Activated CD4-positive, alpha-beta T cell treated with anti-CD3 and anti-CD28 coated beads, Interleukin-2, Interleukin-6, amounts not matched to agents 100 ng/mL and 50 ng/mL, durations not matched to agents 16 hours and 8 hours (primary cell): Measurements from ENCODE around the gene TMEM138.
"Not testable (repeated sequence)": the region's sequence is repeated elsewhere in the genome, so short reads cannot be mapped to it uniquely, and the experiment has no call there.

Experiments used
- DNase-seq: peaks from one replicate; pipeline ENCODE4 v3.0.0-alpha.2; 2020

Gene TMEM138

DNA sequence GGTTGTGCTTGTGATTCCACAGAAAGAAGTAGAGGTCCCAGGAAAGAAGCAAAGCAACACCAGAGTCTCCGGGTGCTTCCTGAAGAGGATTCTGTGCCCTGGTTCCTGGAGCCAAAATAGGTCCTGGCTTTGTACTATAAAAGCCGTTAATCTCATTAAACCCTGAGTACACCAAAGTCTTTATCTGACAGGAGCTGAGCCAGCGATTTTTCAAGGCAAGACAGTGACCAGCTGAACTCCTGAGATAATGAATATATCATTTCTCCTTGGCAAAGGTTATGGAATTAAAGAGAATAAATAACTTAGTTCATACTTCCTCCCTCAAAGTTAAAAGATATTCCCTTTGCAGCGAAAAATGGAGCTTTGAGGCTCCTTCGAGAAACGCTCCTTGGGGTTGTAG, 5.2 kb downstream of the TMEM138 start:
- DNase-seq: no peak

DNA sequence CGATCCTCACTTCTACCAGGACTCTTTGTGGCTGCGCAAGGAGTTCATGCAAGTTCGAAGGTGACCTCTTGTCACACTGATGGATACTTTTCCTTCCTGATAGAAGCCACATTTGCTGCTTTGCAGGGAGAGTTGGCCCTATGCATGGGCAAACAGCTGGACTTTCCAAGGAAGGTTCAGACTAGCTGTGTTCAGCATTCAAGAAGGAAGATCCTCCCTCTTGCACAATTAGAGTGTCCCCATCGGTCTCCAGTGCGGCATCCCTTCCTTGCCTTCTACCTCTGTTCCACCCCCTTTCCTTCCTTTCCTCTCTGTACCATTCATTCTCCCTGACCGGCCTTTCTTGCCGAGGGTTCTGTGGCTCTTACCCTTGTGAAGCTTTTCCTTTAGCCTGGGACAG, 6.5 kb downstream of the TMEM138 start:
- no peak for DNase-seq

DNA sequence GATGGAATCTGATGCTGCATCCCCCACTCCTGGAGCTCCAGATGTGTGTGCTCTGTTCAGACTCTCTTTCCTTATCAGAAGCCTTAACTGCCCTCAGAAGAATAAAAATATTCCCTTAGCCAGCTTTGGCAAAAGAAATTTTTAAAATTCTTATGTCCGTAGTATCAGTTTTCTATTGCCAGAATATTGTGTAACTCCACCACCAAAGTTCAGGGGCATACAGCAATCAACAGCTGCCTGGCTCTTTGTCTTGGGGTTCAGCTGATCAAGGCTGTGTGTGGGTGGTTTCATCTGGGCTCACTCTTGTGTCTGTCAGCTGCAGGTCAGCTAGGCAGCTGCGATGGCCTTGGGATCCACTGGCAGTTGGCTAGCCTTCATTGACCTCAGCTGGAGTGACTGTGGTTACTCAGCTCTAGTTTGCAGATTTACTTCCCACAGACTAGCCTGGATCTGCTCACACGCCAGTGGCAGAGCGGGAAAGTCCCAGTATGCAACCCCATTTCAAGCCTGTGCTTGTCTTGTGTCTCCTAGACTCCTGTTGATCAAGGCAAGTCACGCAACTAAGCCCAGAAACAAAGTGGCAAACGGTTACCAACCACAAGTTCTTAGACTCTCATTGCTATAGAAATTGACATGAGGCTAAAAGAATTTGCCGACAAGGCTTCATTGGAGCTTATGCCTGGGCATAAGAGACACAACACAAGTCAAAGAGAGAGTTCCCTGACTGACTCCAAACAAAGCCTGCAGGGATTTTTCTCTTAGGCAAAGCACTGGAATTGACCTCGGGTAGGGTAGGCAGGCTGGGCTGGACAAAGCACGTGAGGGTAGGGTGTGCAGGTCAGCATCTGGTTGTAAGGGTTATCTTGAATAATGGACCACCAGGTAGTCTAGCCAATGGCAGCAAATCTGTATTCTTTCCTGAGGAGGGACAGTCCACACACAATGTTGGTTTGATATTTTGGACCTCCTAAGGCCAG, 7.5 kb downstream of the TMEM138 start:
- no peak for DNase-seq

DNA sequence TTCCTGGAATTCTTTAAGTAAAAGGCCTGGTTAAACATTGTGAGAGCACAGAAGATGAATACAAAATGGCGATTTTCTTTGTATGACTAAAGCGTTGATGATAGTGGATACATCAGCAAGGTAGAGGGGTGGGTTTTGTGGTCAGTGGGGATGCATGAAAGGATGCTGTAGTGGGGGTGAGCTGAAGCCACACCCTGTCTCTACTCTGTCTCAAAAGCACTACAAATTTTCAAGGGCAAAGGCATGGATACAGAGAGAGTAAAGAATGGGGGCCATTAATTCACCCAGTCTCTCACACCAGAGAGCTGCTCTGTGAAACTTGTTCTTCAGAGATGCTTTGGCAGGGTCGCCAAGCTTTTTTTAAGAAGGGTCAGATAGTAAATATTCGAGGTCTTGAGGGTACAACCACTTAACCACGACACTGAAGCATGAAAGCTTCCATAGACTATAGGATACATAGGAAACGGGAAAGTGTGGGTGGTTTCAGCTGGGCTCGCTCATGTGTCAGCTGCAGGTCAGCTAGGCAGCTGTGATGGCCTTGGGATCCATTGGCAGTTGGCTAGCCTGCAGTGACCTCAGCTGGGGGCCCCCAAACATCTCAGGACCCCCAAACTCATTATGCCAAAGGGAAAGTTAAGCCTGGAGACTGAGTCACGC, 8.3 kb downstream of the TMEM138 start:
- DNase-seq: no peak

DNA sequence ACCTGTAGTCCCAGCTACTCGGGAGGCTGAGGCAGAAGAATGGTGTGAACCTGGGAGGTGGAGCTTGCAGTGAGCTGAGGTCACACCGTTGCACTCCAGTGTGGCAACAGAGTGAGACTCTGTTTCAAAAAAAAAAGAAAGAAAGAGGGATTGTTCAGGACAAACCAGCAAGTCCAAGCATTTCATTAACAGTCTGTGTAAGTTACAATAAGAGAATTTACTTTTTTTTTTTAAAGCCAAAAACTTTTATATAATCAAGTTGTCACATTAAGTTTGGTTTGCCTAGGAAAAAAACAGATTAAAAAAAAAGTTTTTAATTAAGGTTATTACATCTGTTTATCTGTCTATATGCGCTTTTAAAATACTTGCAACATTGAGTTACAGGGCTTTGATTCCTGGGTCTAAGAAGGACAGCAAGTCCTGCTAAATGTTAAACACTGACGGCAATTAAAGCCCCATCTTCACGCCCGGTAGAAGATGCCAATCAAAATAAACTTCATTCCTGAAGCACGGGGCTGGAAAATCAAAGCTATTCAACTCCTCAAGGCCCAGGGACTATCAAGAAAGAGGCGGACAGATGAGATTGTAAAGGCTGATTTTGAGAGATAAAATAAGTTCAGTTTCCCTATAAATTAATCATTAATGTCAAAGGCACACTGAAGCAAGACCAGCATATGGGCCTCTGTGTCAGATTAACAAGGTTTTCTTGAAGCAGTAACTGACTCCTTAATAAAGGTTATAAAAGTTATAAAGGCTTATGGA, 10.7 kb downstream of the TMEM138 start:
- DNase-seq: no peak

DNA sequence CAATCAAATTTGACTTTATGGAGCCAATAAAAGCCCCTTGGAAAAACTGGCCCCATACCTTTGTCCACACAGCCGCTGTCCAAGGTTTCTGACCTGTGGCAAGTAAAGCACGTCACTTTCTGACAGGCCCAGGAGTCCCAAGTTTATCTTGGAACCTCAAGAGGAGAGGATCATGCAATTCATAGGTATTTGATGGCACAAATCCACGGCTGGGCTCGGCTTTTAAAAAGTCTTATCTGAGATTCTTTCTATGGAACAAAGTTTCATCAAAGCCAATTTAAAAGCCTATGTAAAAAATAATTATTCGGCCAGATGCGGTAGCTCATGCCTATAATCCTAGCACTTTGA, 13.6 kb downstream of the TMEM138 start:
- DNase-seq: no peak

DNA sequence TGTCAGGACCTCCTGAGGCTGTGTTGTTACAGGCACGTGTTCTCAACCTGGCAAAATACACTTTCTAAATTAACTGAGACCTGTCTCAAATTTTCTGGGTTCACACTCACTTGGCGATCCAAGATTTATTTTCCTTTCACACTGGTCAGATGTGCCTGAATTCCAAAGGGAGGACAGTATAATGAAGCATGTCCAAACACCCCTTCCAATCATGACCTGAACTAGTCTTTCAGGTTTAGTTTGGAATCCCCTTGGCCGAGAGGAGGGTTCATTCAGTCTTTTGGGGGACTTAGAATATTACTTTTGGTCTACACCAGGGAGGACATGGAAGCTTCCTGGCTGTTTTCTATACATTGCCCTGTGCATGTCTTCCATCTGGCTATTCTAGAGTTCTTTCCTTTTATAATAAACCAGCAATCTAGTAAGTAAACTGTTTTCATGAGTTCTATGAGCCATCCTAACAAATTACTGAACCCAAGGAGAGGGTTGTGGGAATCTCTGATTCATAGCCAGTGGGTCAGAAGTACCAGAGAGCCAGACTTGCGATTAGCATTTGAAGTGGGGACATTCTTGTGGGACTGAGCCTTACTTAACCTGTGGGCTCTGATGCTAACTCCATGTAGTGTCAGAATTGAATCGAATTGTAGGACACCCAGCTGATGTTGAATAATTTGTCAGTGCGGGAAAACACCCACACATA, 15.4 kb downstream of the TMEM138 start:
- DNase-seq: no peak

DNA sequence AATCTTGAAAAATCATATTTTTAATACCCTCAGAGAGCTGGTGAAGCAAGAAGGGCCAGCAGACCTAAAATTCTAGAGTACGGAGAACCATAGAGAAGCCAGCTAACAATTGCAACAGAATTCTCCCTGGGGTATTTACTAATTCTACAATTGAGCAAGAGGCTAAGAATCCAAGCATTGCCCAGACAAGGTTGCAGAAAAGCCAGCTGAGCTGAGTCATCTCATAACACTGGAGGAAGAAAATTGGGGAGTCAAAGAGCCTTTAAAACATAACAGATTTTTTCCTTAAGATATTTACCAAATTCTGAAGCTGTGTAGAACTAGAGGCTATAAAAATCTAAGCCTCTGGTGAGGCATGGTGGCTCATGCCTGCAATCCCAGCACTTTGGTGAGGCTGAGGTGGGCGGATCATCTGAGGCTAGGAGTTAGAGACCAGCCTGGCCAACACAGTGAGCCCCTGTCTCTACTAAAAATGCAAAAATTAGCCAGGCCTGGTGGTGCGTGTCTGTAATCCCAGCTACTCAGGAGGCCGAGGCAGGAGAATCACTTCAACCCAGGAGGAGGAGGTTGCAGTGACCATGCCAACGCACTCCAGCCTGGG, 16.6 kb downstream of the TMEM138 start:
- DNase-seq: no peak

DNA sequence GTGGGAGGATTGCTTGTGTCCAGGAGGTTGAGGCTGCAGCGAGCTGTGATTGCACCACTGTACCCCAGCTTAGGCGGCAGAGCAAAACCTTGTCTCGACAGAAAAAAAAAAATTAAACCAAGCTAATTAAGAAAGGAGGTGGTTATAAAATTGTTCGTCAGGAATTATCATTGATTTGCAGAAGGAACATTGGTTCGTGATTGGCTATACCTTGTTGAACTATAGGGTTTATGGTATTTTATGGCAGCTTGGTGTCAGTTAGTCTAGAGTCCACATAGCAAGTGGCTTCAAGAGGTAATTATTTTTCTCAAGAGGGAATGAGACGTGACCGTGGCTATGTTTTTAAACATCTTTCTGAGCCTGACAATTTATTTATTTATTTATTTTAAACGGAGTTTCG, 18.7 kb downstream of the TMEM138 start:
- DNase-seq: no peak

DNA sequence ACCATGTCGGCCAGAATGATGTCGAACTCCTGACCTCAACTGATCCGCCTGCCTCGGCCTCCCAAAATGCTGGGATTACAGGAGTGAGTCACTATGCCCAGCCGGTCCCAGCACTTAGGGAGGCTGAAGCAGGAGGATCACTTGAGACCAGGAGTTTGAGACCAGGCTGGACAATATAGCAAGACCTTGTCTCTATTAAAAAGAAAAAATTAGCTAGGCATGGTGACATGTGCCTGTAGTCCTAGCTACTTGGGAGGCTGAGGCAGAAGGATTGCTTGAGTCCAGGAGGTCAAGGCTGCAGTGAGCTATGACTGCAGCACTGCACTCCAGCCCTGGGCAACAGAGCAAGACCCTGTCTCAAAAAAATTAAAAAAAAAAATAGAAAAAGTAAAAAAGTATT, 21.7 kb downstream of the TMEM138 start:
- not testable (repeated sequence) for DNase-seq

DNA sequence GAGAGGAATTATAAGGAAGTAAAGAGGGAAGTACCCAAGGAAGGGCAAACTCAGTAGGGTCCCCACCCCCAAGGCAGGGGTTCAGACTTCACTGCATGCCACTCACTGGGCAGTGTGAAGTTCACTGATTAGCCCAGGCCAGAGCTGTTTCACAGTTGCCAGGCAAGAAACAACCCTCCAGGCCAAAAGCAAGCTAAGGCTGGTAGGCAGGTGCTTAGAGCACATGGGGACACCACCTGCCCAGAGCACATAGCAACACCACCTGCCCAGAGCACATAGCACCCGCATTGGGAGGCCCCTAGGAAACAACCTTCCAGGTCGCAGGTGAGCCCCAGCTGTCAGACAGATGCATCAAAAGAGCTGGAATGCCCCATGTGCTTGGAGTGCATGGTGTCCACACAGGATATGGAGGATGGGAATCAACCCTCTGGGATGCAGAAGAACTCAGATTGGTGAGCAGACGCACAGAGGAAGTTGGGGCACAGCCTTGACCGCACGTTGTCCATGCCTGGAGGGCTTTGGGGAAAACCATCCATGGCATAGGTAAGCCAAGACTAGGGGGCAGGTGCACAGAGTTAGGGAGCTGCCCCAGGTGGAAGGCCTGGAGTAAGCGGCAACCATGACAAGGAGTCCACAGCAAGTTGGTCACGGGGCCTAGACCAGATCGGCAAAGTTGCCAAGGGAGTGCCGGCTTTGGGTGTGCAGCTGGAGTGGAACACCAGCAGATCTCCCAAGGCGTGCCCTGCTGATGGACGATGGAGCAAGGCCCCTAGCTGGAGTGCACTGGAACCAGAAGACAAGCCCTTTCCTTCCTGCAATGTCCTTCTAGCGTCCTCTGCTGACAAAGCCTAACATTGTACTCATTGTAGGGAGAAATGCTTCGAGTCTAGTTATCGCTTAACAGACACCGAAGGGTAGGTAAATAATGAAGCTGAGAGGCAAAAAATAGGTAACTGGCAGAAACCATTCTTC, 22.4 kb downstream of the TMEM138 start:
- no peak for DNase-seq

DNA sequence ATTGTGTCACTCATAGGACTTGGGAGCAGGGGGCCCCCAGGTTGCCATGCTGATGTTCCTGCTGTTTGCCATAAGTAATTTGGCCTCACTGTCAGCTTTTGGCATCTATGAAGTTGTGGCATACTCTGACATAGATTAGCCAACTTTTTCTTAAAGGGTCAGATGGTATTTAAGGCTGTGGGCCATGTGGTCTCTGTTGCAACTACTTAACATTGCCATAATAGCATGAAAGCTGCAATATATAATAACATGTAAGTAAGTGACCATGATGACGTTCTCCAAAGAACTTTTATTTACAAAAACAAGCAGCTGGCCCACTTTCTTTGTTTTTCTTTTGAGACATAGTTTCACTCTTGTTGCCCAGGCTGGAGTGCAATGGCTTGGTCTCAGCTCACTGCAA, 28.0 kb downstream of the TMEM138 start:
- no peak for DNase-seq

DNA sequence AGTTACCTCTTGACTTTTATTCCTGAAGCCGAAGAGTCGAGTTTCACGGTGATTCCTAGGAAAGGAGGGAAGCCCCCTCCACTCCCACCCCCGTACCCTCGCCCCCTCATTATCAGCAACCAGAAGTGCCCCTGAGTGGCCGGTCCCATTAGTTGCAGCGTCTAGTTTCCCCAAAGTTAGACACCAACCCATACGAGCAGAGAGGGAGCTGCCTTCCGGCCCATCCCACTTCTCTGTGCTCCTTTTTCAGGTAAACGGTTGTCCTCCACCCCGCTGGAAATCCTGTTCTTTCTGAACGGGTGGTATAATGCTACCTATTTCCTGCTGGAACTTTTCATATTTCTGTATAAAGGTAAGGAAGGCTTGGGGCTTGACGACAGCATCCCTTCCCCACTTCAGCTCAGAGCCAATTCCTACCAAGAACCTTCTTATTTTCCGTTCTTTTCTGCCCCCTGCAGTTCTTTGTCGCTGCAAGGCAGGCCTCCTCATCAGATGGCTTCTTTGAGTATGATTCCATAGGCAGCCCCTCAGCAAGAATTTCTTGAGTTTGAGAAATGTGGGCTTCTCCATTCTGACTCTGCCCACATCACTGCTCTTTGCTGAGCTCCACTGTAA, 30.9 kb downstream of the TMEM138 start:
- no peak for DNase-seq

DNA sequence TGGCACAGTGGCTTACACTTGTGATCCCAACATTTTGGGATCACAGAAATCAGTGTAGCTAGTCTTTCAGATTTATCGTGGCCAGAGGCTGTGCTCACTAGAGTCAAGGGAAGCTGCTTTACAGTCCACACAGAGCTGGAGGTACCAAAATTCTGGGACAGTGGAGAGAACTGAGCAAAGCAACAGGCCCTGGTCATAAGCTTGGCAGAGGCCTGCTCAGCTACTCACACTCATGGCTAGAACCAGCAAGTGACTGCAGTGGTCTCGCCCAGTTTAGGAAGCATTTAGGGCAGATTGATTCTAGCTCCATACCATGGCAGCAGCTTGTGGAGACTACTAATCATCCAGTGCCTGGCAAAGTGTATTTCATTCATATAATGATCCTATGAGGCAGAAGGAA, 39.0 kb downstream of the TMEM138 start:
- DNase-seq: no peak

DNA sequence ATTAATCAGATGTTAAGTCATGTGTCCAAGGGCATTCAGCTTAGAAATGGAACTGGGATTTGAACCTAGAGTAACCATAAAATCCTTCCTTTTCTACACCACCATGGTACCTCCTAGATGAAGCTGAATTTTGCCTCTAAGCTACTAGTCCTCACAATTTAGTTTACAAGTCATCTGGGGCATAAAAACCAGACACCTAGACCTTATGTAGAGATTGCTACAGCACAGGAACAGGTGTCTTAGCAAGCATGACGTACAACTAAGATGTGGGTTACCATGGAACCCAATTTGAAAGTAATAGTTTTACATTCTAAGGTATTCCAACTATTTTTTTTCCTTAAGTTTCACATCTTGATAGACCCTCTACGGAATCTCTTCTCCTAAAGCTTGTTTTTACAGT, 39.4 kb downstream of the TMEM138 start:
- DNase-seq: no peak

DNA sequence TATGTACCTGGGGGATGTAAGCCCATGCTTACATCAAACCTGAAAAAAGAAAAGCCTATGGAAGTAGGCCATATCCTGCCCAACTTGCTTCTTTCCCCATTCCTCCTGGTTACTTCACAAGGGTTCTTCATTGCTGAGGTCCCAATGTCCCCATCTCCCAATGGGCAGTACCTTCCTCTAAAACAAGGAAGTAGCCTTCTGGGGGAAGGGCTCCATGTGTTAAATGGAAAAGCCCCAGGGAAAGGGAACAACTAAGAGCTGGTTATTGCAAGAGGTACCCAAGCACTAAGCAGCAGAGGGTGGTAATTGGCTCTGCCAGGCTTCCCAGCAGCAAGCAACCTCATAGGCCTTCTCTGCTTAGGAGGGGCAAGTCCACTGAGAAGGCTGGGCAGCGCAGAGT, 41.5 kb downstream of the TMEM138 start:
- no peak for DNase-seq

DNA sequence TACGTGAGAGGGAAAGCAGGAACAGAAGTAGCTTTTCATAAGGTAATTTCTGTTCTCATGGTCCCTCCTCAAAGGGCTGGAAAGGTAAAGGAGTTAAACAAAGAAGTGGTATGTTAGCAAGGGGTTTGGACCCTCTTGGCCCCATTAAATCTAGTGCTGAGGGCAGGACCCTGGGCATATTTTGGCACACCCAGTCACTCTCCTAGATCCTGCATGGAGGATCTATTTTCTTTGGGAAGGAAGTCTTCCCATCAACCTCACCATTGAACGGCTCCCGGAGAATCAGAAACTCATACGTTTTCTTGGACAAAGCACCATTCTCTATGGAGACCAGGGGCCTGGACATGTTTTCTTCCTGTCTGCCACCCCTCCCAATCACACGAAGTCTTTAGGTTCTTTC, 41.9 kb downstream of the TMEM138 start:
- no peak for DNase-seq

DNA sequence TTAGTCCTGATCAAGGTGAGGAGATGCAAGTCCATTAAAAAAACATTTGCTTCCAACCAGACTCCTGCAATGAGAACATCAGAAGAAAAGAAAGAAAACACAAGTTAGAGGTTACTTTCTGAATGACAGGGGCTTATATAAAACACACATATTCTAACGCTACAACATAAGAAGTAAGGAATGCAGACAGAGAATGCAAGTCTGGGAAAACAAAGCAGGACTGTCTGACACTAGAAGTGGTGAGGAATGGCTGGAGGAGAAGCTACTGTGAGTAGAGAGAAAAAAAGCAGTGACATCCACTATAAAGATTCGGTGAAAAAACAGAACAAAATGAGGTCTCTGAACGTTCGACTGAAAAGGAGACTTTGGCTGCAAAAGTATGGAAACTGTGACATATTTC, 42.5 kb downstream of the TMEM138 start:
- no peak for DNase-seq

DNA sequence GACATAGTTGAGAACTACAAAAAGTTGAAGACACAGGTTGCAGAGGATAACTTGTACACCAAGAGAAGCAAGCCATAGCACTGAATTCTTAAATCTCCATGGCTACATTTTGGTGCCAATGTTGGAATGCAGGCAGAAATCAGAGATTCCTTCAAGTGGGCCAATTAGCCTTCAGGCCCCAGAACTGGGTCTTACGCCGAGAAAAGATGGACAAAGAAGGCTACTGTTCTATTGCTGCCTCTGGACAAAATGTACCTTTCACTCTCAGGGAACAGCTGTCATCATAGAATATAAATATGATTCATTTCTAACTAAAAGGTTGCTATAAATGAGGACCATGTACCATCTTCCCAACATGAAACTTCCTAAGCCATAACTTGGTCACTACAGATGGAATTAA, 43.9 kb downstream of the TMEM138 start:
- DNase-seq: no peak

DNA sequence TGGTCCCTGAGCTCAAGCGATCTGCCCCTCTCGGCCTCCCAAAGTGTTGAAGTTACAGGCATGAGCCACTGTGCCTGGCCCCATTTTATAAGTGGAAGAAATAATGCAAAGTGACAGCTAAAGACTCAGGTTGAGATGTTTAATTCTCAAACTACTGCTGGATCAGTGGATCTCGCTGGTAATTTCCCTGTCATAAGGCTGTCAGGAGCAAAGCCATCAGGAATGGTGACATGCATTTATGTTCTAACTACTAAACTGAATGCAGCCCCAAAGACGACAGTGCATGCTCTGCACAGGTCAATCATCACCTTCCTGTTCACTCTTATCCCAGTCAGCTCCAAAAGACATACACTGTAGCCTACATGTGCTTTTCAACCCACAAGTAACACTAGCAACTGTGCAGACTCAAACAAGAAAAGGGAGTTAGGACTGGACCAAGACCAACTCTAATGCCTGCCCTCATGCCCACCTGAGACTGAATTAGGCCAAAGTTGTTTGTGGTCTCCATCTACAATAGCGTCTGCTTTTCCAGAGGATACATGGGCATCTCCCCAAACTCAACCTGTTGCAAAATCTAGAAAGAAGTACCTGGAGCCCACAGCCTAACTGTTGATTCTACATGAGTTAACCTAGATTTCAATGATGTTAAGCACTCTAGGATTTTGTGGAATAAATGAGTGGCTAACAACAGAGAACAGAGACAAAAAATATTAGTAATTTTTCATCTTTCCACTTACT, 45.0 kb downstream of the TMEM138 start:
- no peak for DNase-seq
